Testis (tissue), 3 donors: ENCODE results near the gene NDRG2. TPM values are rescaled to one million over a fixed set of nuclear protein-coding genes. Genes with fewer than 3 reads are reported as not detected.
A peak's percentile ranks its signal among the peaks of the same experiment; 100 is the strongest.

Experiments used
- DNase-seq: peaks from one replicate; pipeline ENCODE4 v3.0.0-alpha.2; 2019
- H3K27ac ChIP-seq, 2 donors: fragments of 200-600 bp; sonication (generic); one replicate each; pipeline ENCODE4 v1.5.1; 2019
- H3K27me3 ChIP-seq: fragments of 200-600 bp; sonication (generic); one replicate; pipeline ENCODE4 v1.5.1; 2019
- H3K36me3 ChIP-seq: fragments of 200-600 bp; sonication (generic); one replicate; pipeline ENCODE4 v1.5.1; 2017; ENCODE audit warnings: low read depth; ENCODE audit errors: missing control alignments
- H3K4me1 ChIP-seq: fragments of 200-600 bp; sonication (generic); one replicate; pipeline ENCODE4 v1.5.1; 2019
- H3K4me3 ChIP-seq, 2 donors: fragments of 200-600 bp; sonication (generic); one replicate each; pipeline ENCODE4 v1.5.1; 2017 to 2019
- H3K9me3 ChIP-seq: fragments of 200-600 bp; sonication (generic); one replicate; pipeline ENCODE4 v1.5.1; 2017
- CTCF ChIP-seq, 3 experiments: fragments of 450-650 bp in 2 of 3; fragments of 200-600 bp in 1 of 3; sonication (generic) in 1 of 3; IDR thresholded peaks; one replicate each; pipeline ENCODE4 v1.5.1; 2016 to 2019; ENCODE audit warnings: antibody characterized with exemption in 3 of 3, mild to moderate bottlenecking in 2 of 3, moderate library complexity in 1 of 3
- POLR2A ChIP-seq: fragments of 450-650 bp; IDR thresholded peaks from one replicate; pipeline ENCODE4 v1.6.1; 2017; ENCODE audit warnings: antibody characterized with exemption, mild to moderate bottlenecking, moderate library complexity
- WGBS, 2 donors: methylation state at CpG; one replicate each; pipeline ENCODE4 v1.1.5; 2018; 5-methylcytosine and 5-hydroxymethylcytosine counted together
- intact Hi-C: fragments of 100-400 bp; cut with DNase I; formaldehyde crosslinking; loops from one replicate; pipeline ENCODE4 v1.15.1; 2023; ENCODE audit warnings: low total_unique reads
- microRNA-seq, 2 donors: library from miRNA; unstranded; fragments of <30 nt; microRNA quantifications; one replicate each; pipeline ENCODE4, GENCODE V29; 2016; ENCODE audit warnings: borderline number of aligned reads in 2 of 2, borderline replicate concordance in 1 of 2
- polyA plus RNA-seq: library from polyadenylated mRNA; stranded (reverse); fragments of 350-450 nt; fragmentation: Illumina TruSeq; extraction: RNeasy Lipid Tissue Mini Kit (QIAGEN cat#74804); gene quantifications from one replicate; pipeline ENCODE4 v1.2.3, GENCODE V29; 2014; ENCODE audit warnings: low read depth, low replicate concordance; ENCODE audit not compliant: insufficient read depth
- total RNA-seq, 2 donors: library from RNA; depleted of rRNA; stranded (reverse); fragments of >200 nt; gene quantifications; one replicate each; pipeline ENCODE4 v1.2.3, GENCODE V29; 2016

Gene NDRG2
- total and polyA plus RNA-seq, 3 donors from 2014 or later, result 85.6 to 106 (median 98.4) TPM

DNA sequence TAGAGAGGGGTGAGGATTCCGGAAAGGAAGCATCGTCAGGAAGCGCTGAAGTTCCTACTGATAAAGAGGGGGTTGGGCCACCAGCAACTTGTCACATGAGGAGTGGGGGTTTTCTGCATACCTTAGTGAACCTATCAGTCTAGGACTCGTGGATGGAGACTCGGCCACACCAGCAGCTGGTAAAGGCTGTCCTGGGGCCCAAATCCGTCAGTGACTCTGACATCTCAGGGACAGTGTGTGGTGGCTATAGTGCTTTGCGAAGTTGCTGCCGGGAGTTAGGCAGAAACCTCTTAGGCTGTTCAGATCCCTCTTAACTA, 53.2 kb downstream of the NDRG2 start:
- Histone ChIP-seq H3K4me3 (peak overlapping the region; percentile 62 to 65), H3K27ac (peak overlapping the region; percentile 8 to 69), H3K36me3 (no peaks in the 10 kb centered on the region), H3K9me3 (no peaks in the 10 kb centered on the region), H3K4me1 (peaks cover 5% of the 10 kb centered on the region), H3K27me3 (no peaks in the 10 kb centered on the region)
- no peak for DNase-seq
- intact Hi-C loops, result no loop called here
- TF ChIP-seq POLR2A, result no peak
- TF ChIP-seq CTCF (IDR thresholded peaks at IDR 0.05), result no peak
- 11 to 15% methylated on average over 6 to 8 of the region's 8 CpGs for WGBS, 2 donors

GRCh38 chr14:20970983-20971704, 53.7 kb downstream of the NDRG2 start:
- 0 to 1% methylated on average over 27 to 47 of the region's 47 CpGs for WGBS, 2 donors
- intact Hi-C loops, result no loop called here
- Histone ChIP-seq H3K4me1 (peaks cover 5% of the 10 kb centered on the region), H3K4me3 (peak overlapping the region; percentile 62 to 65), H3K27ac (peak overlapping the region; percentile 8 to 69), H3K9me3 (no peaks in the 10 kb centered on the region), H3K27me3 (no peaks in the 10 kb centered on the region), H3K36me3 (no peaks in the 10 kb centered on the region)
- TF ChIP-seq CTCF (IDR thresholded peaks at IDR 0.05), result peak; percentile 68 to 94 (median 72)
- TF ChIP-seq POLR2A, result no peak
- peak; percentile 88 for DNase-seq

DNA sequence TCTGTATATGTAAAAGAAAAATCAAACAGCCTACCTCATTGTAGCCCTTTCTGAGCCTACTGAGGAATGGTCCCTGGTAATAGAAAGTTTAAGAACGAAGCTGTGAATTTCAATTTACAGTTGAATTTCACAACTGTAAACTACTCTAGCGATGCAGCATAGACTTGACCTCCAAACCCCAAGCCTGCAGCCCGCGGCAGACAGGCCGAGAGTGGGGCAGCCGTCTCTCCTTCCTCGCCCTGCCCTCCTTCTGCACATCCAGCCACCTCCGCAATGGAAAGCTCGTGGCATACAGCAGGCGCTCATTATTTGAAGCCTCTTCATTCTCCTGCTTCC, 54.2 kb downstream of the NDRG2 start:
- no peak for DNase-seq
- Histone ChIP-seq H3K4me3 (peak overlapping the region; percentile 62 to 65), H3K27ac (peak overlapping the region; percentile 8 to 69), H3K4me1 (peaks cover 5% of the 10 kb centered on the region), H3K9me3 (no peaks in the 10 kb centered on the region), H3K27me3 (no peaks in the 10 kb centered on the region), H3K36me3 (no peaks in the 10 kb centered on the region)
- intact Hi-C loops, result no loop called here
- TF ChIP-seq CTCF (IDR thresholded peaks at IDR 0.05) (no peak), POLR2A (no peak)
- 10 to 14% methylated on average over 10 of the region's 10 CpGs for WGBS, 2 donors

GRCh38 chr14:20969336-20969735, 55.5 kb downstream of the NDRG2 start:
- Histone ChIP-seq H3K9me3 (no peaks in the 10 kb centered on the region), H3K27ac (no peak overlapping the region), H3K4me3 (no peak overlapping the region), H3K27me3 (no peaks in the 10 kb centered on the region), H3K4me1 (peaks cover 5% of the 10 kb centered on the region), H3K36me3 (no peaks in the 10 kb centered on the region)
- TF ChIP-seq CTCF (IDR thresholded peaks at IDR 0.05), result no peak
- no peak for TF ChIP-seq POLR2A
- 83 to 98% methylated on average over 3 of the region's 3 CpGs for WGBS, 2 donors
- DNase-seq, result no peak
- intact Hi-C loops, result no loop called here

Small RNAs within 50 kb of the gene (microRNA-seq; reads per million reads assigned to microRNA genes)
- 0 reads per million in 2 donors for gene MIR6717

Other genes with a start within 250 kb of the NDRG2 start
- gene RNASE6, start 243.8 kb downstream of the NDRG2 start, total RNA-seq, result 1 to 10 TPM in 1 of 2 donors, under 1 TPM in 1; 0.71 to 7.4 TPM
- gene RNASE6, start 243.8 kb downstream of the NDRG2 start, polyA plus RNA-seq, result 11.0 TPM
- 1,000 to 10,000 TPM; 2,192 to 2,939 TPM for gene RNASE1, start 222.2 kb downstream of the NDRG2 start, total RNA-seq
- gene RNASE1, start 222.2 kb downstream of the NDRG2 start, polyA plus RNA-seq, result 1,880 TPM
- gene RNASE3, start 133.7 kb downstream of the NDRG2 start, total RNA-seq, result under 1 TPM; 0.50 to 0.63 TPM
- gene RNASE3, start 133.7 kb downstream of the NDRG2 start, polyA plus RNA-seq, result 1.4 TPM
- not detected for gene RNASE2, start 69.6 kb downstream of the NDRG2 start, total RNA-seq
- gene RNASE2, start 69.6 kb downstream of the NDRG2 start, polyA plus RNA-seq, result 0.65 TPM
- gene METTL17, start 35.1 kb downstream of the NDRG2 start, total RNA-seq, result 10 to 100 TPM; 93.2 to 93.4 TPM
- gene METTL17, start 35.1 kb downstream of the NDRG2 start, polyA plus RNA-seq, result 68.9 TPM
- under 1 TPM; 0.24 to 0.31 TPM for gene SLC39A2, start 25.8 kb downstream of the NDRG2 start, total RNA-seq
- not detected for gene SLC39A2, start 25.8 kb downstream of the NDRG2 start, polyA plus RNA-seq
- gene TPPP2, start 5.2 kb upstream of the NDRG2 start, total RNA-seq, result 100 to 1,000 TPM in 1 of 2 donors, 10 to 100 TPM in 1; 94.3 to 201 TPM
- 490 TPM for gene TPPP2, start 5.2 kb upstream of the NDRG2 start, polyA plus RNA-seq
- gene RNASE13, start 9.7 kb upstream of the NDRG2 start, total RNA-seq, result not detected
- not detected for gene RNASE13, start 9.7 kb upstream of the NDRG2 start, polyA plus RNA-seq
- under 1 TPM; 0.43 to 0.55 TPM for gene RNASE7, start 17.3 kb upstream of the NDRG2 start, total RNA-seq
- 0.24 TPM for gene RNASE7, start 17.3 kb upstream of the NDRG2 start, polyA plus RNA-seq
- gene RNASE8, start 32.8 kb upstream of the NDRG2 start, total RNA-seq, result not detected
- not detected for gene RNASE8, start 32.8 kb upstream of the NDRG2 start, polyA plus RNA-seq
- 10 to 100 TPM; 30.5 to 36.9 TPM for gene ARHGEF40, start 45.2 kb upstream of the NDRG2 start, total RNA-seq
- 22.0 TPM for gene ARHGEF40, start 45.2 kb upstream of the NDRG2 start, polyA plus RNA-seq
- gene ZNF219, start 73.6 kb upstream of the NDRG2 start, total RNA-seq, result 10 to 100 TPM; 42.8 to 64.8 TPM
- gene ZNF219, start 73.6 kb upstream of the NDRG2 start, polyA plus RNA-seq, result 17.7 TPM
- under 1 TPM in 1 of 2 donors, not detected in 1; 0.50 TPM for gene TMEM253, start 76.0 kb upstream of the NDRG2 start, total RNA-seq
- 0.65 TPM for gene TMEM253, start 76.0 kb upstream of the NDRG2 start, polyA plus RNA-seq
- gene OR5AU1, start 131.0 kb upstream of the NDRG2 start, total RNA-seq, result under 1 TPM in 1 of 2 donors, not detected in 1; 0.43 TPM
- not detected for gene OR5AU1, start 131.0 kb upstream of the NDRG2 start, polyA plus RNA-seq
- 100 to 1,000 TPM; 317 to 399 TPM for gene HNRNPC, start 244.4 kb upstream of the NDRG2 start, total RNA-seq
- 443 TPM for gene HNRNPC, start 244.4 kb upstream of the NDRG2 start, polyA plus RNA-seq